Cerebellar nuclear complex (tissue), 1 donor: ENCODE results near the gene SPARC.
A peak's percentile ranks its signal among the peaks of the same experiment; 100 is the strongest.

Experiments used
- DNase-seq, 2 experiments: peaks; one replicate each; lab custom pipeline; 2025; lab: John Stamatoyannopoulos, UW

Gene SPARC

GRCh38 chr5:151678713-151679112, 8.0 kb downstream of the SPARC start:
- DNase-seq: no peak

GRCh38 chr5:151677776-151678545, 8.8 kb downstream of the SPARC start:
- DNase-seq: no peak

- DNase-seq: no peak
Observed at GRCh38 chr5:151676719-151677118, 10.0 kb downstream of the SPARC start.

DNA sequence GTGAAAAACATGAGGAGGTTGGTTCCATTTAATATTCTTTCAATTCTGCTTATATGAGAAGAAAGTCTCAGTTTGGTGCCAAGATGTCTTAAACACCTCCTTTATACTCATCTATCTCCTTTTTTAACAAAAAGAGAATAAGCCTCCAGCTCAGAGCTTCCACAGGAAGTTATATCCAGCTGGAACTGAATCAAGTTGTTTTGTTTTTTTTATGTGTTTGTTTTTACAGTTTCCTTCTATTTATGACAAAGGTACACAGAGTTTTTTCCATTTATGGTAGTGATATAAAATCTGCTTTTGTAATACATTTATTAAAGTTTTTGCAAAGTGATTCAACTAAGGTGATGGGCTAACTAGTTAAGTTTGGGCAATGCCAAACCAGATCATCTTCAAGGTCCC, 10.4 kb downstream of the SPARC start:
- no peak for DNase-seq

DNA sequence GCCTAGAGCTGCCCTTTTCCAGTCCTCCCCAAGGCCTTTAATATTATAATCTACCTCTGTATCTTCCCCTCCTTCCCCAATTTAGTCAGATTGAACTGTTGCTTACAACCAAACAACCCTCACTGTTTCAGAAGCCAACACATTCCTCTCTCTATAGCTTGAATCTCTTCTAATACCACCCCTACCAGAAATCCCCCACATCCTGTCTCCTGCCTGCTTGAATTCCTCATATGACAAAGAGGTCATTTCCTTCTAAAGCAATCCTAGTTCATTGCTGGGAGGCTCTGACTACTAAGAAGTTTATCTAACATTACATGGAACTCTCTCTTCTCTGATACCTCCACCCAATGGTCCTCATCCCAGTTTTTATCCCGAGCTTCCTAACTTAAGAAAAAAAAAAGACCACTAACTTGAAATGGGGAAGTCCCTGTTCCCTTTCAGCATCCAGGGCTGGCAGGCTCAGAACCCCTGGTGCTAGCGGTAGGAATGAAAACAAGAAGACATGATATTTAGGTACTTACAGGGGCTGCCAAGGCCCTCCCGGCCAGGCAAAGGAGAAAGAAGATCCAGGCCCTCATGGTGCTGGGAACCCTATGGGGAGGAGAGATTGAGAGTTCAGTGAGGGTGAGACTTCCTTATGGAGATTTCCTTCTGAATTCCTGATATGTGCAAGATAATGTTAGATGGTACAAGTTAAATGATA, 11.0 kb downstream of the SPARC start:
- no peak for DNase-seq

- no peak for DNase-seq
Observed at GRCh38 chr5:151674626-151675610, 11.8 kb downstream of the SPARC start.

DNA sequence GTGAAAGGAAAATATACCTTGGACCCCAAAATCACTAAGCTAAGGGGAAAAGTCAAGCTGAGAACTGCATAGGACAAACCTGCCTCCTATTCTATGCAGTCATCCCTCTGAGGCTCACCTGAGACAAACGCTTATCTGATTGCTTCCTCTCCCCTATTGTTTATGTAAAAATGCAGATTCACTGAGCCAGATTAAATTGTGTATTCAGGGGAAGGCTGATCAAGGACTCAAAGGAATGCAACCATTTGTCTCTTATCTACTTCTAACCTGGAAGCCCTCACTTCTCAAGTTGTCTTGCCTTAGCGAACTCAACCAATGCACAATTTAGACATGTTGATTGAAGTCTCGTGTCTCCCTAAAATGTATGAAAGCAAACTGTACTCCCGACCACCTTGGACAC, 13.3 kb downstream of the SPARC start:
- no peak for DNase-seq

DNA sequence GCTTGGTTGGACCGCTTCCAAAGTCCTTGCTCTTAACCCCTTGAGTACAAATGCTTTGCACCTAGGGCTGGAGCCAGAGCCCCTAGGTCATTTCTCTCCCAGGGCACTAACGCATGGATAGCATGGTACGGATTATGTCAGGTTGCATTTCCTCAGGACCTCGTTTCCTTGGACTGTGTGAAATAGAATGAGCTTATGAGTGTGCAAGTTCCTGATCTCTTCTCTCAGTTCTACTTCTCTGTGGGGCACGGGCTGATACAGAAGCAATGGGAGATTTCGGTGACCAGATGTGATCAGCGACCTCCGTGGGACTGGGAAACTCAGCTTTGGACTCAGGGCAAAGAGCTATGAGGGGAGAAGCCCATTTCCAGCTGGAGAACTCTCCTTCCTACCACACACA, 14.2 kb downstream of the SPARC start:
- no peak for DNase-seq

- no peak for DNase-seq
Observed at GRCh38 chr5:151671950-151672349, 14.8 kb downstream of the SPARC start.

DNA sequence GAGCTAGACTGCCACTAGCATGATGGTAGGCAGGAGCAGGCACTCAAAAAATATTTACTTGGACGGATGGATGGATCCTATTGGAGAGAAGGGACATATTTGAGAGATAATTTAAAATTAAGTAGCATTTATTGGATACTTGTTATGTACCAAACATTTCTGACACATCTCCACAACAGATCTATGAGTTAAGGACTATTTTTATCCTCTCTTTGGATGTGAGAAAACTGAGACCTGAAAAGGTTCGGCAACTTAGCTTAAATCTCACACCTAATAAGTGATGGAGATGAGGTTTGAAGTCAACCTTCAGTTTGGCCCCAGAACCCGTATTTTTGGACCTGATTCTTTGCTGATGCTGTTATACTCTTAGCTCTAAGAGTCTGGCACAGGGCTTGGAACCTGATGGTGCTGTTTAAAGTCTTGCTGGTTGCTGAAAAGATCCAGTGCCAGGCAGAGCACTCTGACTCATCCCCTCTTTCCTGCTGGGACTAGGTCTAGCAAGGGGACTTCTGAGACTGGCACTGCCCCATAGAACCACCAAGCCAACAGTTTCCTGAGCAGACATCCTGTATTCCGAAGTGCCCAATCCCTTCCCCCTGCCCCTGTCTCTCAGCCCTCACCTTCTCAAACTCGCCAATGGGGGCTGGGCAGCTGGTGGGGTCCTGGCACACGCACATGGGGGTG, 15.6 kb downstream of the SPARC start:
- DNase-seq: no peak

- DNase-seq: no peak
Observed at GRCh38 chr5:151670083-151670686, 16.5 kb downstream of the SPARC start.

- no peak for DNase-seq
Observed at GRCh38 chr5:151667083-151667482, 19.6 kb downstream of the SPARC start.

- DNase-seq: no peak
Observed at GRCh38 chr5:151665613-151666012, 21.1 kb downstream of the SPARC start.

DNA sequence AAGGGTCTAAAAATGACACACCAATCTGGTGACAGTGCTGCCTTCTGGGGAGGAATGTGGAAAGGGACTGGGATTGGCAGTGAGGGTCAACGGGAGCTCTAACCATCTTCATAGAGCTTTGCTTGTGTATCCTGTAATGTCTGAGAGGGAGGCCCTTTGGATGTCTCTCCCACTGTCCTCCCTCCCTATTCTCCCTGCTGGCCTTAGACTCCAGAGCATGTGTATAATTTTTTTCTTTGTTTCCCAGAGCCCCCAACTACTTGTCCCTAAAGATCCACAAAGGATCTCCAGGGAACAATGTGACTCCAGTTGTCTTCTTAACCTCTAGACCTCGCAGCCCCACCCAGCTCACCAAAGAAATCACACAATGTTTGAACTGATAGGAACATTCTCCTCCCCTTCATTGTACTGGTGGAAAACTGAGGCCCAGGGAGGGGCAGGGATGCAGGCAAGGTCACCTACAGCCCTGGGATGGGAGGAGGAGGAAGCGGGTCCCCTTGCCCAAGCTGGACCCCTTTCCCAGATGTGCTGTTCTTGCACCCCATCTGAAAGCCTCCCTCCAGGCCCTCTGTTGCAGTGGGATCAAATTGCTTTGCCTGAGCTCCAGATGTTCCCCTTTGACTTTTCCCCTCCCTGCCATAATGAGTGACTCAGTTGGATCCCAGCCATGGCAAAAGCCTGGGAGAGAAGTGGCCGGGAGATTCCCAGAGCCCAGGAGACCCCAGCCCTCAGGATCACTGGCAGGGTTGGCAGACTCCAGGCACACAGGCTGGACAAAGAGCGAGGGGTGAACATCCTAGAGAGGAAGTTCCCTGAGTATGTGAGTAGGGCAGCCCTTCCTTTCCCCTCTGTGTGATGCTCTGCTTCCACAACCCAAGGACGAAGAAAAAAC, 21.8 kb downstream of the SPARC start:
- DNase-seq: no peak

DNA sequence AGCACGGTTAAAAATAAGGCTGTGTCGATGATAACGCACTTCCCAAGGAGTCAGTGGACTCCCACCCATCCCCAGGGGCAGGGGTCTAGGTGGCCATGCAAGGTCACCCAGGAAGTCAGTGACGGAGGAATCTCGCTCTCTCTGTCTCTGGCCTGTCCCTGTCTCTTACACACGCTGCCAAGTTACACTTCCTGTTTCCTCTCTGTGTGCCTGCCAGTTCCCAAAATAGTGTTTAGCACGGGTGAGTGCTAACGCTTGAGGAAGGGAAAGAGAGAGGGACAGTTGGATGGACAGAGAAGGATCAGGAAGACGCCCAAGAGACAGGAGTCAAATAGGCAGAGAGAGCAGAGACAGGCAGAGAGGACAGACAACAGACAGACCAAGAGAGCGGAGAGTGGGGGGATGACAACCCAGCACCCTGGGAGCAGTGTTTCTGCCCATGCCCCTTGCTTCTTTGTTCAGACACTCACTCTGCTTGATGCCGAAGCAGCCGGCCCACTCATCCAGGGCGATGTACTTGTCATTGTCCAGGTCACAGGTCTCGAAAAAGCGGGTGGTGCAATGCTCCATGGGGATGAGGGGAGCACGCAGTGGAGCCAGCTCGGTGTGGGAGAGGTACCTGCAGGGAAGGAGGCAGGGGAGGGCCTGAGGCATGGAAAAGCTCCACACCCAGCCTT, 23.0 kb downstream of the SPARC start:
- peak; percentile 43 to 84 for DNase-seq

DNA sequence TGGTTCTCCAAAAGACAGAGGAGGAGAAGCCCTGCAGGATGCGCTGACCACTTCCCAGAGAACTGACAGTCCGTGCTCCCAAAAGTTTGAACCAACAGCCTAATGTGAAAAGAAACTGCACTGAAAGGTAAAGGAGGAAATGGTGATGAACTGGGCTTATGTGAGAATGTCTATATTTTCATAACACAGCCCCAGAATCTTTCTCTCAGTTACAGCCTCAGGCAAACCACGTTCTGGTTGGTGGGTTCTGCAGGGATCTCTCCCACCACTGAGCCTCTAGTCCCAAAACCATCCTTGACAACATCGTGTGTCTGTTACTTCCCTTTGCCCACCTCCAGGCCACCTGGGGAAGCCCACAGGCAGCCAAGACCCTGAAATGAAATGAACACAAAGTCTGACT, 23.9 kb downstream of the SPARC start:
- no peak for DNase-seq

DNA sequence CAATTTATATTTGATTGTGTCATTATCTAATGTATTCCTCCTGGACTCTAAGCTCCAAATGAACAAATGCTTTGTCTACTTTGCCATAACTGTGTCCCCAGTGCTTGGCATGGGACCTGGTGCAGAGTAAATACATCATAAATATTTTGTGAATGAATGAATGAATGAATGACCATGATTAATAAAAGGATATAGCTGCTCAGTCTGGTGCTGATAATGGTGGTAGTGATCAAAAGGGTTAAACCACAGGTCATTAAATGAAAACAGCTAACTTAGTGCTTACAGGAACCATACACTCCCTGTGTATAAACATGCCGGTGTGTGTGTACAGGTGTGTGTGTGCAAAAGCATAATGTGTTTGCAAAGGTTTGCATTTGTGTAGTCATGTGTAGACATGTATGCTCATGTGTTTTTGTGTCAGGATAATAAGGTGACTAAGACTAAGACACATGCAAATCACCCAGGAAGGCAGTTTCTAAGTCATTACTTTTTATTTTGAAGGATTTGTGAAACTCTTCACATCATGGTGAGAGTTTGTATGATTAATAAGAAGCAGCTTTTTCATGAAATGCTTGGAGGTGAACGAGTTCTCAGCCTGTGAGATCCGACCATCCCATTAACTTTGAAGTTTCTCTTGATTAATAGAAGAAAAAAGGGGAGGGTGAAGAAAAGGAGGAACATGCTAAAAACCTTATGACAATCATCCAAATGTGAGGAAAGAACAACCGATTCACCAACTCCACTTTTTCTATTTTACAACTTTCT, 24.6 kb downstream of the SPARC start:
- no peak for DNase-seq

DNA sequence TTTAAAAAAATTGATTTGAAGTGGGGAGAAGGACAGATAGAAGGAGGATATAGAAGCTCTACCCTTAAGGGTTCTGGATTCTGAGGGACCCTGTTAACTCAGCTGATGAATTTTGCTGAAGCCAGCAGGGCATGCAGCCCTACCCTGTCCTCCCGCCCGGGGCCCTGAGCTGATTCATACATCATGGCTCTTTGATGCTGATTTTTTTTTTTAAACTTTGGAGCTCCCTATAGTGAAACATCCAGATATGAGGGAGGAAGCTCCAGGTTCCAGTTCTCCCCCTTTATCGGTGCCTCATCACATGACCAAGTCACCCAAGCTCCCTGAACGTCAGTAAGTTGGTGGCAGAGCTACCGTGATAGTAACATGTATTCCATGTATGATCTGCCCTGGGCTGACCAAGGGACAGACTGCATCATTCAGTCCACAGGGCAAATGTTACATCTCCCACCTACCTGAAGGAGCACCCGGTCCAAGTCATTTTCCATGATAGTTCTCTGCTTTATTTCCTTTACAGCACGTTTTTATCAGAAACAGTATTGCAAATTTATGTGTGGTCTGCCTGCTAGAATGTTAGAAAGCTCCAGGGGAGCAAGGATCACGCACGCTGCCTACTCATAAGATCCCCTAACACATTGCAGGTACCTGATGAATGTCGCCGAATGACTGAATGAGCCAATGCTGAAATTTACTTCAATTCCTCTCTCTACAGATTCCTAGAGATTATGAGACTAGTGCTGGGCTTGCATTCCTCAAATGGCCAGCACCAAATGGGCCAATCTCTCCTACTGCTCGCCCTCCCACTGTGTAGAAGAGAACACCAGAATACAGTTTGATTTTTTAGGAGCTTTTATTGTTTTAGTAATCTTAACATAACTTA, 25.9 kb downstream of the SPARC start:
- no peak for DNase-seq
